Suppressor macrophage (primary cell): ENCODE measurements around the gene CAPN2.
"Not testable (repeated sequence)": the region's sequence is repeated elsewhere in the genome, so short reads cannot be mapped to it uniquely, and the experiment has no call there.

Experiments used
- DNase-seq, 4 experiments: peaks; one replicate each; pipeline ENCODE4 v3.0.0-alpha.2; 2020 to 2022

CAPN2 gene

GRCh38 chr1:223717123-223717522, 4.8 kb downstream of the CAPN2 start:
- no peak for DNase-seq

DNA sequence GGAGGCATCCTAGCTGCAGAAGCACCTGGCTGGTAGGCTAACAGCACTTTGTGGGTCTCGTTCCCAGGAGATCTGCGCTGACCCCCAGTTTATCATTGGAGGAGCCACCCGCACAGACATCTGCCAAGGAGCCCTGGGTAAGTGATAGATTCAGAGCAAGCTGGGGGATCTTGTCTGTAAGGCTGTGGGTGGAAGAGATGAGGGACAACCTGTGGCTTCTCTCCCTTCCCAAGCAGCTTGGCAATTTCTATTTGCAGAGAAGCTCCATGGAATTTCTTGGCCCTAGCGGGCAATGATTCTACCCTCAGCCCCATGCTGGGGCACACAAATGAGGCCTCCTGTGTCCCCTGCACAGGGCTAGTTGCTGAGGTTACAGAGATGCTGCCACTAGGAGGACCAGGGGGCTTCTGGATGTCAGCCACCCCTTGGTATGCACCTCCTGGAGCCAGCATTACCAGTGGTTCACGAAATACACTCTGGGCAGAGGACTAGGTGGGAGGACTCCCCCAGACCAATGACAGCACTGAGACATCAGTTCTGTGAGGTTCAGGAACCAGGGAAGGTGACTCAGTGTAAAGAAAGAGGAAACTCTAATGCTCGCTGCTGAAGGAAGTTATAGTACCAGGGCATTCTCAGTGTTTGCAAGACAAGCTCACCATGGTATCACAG, 5.5 kb downstream of the CAPN2 start:
- DNase-seq: peak; percentile 77 to 94 (median 84)

GRCh38 chr1:223718850-223719249, 6.5 kb downstream of the CAPN2 start:
- no peak for DNase-seq

DNA sequence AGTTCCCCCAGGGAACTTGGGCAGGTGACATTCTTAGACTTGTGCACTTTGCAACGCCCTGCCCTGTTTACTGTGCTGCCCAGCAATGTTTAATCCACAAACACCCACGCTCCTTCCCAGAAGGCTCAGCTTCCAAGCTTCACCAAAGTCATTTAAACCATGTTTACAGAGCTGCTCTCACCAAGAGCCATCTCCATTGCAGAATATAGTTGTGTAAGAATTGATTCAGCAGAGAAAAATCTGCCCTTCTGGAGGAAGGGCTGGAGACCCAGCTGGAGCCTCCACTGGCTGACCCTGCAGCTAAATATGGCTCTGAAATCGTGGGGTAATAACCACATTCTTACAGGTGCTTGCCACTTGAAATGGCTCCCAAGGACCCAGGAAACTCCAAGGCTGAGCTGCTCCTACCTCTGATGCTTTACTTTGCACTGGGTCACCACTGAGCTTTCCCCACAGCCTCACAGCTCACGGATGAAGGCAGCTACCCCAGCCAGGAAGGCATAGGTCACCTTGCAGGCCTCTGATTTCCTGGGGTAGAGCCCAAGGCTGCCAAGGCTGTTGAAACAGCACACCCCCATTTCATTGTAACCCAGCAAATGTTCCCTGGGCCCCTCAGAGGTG, 8.7 kb downstream of the CAPN2 start:
- DNase-seq: peak in 3 of 4 experiments; percentile 20 to 68 (median 54)

- no peak for DNase-seq
Measured at GRCh38 chr1:223721658-223722607, 9.6 kb downstream of the CAPN2 start.

DNA sequence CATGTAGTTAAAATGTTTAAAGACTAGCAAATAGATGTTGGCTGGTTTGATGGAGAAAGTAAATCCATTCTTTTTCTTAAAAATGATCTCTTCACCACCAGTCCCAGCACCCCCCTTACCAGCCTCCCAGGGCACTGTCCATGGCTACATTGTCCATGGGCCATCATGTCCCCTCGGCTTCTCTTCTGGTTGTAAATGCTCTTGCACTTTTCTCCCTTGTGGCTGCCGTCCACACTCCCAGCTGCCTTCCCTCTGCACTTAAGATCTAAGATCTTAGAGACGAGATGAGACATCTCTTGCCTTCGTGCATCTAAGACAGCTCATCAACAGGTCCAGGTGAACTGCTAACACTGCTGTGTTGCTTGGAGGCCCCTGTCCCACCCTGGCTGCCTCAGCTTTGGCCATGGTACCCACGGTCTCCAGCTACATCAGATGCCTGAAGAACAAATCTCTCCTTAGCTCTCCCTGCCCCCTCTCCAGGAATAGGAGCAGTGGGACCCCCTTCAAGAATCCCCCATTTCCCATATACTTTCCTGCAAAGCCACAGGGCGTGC, 11.1 kb downstream of the CAPN2 start:
- no peak for DNase-seq

DNA sequence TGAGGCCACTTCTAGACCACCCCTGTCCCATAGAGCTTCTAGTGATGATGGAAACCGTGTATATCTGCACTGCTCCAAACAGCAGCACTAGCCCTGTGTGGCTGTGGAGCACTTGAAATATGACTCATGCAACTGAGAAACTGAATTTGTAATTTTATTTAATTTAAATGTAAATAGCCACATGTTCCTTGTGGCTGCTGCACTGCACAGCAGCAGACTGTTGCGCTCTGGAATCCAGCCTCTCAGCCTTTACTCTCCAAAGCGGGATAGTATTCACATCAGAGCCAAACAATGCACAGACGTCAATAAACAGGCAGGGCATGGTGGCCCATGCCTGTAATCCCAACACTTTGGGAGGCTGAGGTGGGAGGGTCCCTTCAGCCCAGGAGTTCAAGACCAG, 12.0 kb downstream of the CAPN2 start:
- DNase-seq: no peak

- no peak for DNase-seq
Measured at GRCh38 chr1:223725578-223725977, 13.2 kb downstream of the CAPN2 start.

- DNase-seq: peak; percentile 93 to 96 (median 94)
Measured at GRCh38 chr1:223726380-223727001, 14.2 kb downstream of the CAPN2 start.

GRCh38 chr1:223727541-223727940, 15.2 kb downstream of the CAPN2 start:
- DNase-seq: no peak

DNA sequence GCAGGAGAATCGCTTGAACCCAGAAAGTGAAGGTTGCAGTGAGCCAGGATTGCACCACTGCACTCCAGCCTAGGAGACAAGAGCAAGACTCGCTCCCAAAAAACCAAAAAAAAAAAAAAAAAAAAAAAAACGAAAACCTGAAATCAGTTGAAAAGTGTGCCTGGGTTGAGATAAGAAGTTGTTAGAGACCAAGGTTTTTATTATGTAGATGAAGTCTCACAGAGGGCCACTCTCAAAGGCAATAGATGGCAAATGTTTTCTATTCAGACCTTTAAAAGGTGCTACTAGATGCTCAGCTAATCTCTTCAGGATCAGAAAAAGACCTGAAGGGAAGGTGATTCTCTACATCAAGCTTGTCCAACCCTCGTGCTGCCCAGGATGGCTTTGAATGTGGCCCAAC, 17.6 kb downstream of the CAPN2 start:
- no peak for DNase-seq

GRCh38 chr1:223730479-223731132, 18.3 kb downstream of the CAPN2 start:
- DNase-seq: no peak

DNA sequence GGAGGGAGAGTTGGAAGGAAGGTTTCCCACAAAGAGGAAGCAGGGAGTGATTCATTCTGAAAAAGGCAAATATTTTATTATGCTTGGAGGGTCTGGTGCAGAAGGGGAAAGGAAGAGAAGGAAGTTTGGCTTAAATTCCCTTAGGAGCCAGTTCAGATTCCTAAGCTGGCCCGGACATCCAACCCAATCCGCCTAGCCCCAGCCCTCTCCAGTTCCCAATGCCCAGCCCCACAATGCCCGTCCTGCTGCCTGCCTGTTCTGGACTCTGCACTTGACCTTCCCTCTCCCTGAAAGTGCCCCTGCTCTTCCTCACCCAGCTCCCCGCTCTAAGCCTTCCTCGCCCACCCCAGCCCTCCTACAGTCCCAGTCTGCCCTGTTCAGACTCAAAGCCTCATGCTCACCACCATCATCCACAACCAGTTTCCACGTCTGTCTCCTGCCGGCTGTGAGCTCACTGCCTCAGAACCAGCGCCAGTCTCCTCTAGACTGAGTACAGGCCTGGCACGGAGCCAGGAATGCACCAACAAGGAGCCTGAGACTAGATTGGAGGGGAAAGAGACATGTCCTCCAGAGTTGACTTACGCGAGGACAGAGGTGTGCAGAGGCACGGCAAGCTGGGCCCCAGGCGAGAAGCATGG, 18.9 kb downstream of the CAPN2 start:
- peak in 3 of 4 experiments; percentile 24 to 39 (median 39) for DNase-seq

DNA sequence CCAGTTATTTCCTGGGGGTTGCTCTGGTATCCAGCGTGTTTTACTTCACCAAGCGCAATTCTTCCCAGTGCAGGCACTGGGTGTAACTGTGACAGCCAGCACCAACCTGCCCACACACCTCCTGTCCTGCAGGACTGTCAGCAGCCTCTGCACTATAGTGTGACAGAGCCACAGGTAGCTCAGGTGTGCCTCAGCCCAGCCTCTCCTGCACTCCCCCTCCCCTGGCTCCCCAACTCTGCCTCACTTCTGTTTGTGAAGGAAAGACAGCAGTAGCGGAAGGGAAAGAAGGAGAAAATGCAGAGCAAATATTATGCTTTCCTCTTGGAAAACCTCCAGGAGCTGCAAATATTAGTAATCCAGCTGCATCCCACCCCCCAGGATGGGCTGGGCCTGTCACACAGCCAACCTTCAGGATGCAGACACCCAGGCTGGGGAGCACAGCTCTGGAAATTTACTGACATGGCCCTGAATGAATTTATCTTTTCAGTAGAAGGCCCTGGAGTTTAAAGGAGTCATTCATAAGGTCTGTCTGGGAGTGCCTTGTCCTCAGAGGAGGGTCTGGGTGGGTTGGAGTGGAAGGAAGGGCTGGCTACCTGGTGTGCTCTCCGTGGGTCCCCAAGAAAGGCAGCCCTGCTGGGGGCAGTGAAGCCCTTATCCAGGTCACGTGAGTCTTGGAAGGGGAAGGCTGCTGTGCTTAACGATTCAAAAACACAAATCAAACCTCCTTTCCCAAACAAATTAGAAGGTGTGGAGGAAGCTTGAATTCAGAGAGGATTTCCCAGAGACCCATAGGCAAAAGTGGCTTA, 20.9 kb downstream of the CAPN2 start:
- DNase-seq: no peak

DNA sequence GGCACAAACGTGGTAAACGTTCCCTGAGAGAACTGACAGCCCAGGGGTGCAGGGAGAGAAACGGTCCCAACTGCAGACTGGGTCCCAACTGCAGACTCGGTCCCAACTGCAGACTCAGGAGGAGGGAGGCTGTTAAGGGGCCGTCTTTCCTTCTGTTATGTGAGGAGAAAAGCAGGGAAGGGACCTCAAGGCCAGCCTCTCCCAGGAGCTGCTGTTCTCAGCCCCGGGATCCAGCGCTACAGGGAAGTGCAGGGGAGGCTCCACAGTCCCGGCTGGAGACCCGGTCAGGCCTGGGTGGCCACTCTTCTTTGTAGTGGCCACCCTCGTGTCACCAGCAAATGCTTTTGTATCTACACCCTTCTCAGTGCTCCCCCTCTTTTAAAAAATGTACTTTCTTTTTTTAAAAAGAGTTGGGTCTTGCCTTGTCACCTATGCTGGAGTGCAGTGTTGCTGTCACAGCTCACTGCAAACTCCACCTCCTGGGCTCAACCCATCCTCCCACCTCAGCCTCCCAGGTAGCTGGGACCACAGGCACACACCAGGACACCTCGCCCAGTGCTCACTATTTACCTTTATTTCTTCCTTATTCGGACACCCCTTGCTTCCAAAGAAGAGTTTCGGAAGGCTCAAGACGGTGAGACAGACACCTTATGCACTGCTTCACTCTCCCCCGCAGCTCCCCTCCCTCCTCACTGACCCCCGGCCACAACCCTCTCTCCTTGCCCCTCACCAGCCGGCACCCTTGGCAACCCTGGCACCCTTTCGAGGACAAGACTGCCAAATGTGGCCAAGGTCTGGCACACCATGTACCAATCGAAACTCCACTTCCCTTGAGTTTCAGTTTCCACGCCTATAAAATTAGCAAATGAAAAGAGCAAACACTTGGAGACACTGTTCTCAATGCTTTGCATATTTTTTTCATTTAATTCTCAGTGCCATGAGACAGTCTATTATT, 21.8 kb downstream of the CAPN2 start:
- no peak for DNase-seq

GRCh38 chr1:223736638-223737037, 24.3 kb downstream of the CAPN2 start:
- not testable (repeated sequence) for DNase-seq

DNA sequence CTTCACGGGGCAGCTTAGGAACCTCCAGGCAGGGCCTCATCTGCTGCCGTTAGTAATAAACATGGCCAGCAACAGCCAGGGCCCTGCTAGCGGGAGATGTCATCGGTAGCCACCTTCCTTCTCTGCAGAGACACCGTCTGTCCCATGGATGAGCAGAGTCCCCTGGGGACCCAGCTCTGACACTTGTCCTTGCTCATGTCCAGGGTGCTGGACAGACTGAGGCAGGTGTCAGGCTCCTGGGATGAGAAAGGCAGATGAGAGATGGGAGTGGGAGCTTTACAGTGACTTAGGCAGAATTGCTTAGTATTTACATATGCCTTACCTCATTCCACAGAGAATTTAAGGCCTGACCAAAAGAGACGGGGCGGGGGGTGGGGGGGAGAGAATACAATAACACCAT, 25.0 kb downstream of the CAPN2 start:
- DNase-seq: no peak

DNA sequence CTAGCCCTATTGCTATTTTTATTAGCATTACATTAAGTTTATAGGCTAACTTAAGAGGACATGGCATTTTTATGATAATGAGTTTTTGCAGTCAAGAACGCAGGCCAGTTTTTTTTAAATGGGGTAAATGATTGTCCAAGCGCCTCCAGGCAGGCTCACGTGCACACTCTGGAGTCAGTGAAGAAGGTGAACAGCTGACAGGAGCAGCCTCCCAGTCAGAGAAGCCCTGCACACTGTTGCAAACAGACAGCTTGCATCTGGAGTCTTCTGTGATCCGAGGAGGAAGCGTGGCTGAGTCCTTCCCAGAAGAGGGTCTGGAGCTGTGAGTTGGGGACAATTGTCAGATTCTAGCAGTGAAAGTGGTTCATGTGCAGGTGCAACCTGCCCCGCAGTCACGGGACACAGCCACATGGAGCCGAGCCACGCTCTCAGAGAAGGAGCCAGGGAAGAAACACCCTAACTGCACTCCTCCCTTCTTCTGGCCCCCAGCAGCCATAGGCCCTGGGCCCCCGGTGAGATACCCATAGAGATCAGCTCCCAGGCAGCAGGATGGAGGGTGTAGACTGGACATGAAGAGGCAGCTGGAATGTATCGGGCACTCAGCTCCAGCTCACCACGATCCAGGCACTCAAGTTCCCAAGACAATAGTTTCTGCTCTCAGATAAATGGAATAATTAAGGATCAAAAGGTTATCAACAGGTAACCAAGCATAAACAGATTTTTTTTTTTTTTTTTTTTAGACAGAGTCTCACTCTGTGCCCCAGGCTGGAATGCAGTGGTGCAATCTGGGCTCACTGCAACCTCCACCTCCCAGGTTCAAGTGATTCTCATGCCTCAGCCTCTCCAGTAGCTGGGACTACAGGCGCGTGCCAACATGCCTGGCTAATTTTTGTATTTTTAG, 26.4 kb downstream of the CAPN2 start:
- no peak for DNase-seq
